Activated naive CD4-positive, alpha-beta T cell treated with anti-CD3 and anti-CD28 coated beads, Interleukin-2, amount 50 U/mL, for 16 hours (primary cell): ENCODE data around the gene SERPINE2.

Source experiments
- DNase-seq: peaks from one replicate; pipeline ENCODE4 v3.0.0-alpha.2; 2020

Gene SERPINE2, protein sequence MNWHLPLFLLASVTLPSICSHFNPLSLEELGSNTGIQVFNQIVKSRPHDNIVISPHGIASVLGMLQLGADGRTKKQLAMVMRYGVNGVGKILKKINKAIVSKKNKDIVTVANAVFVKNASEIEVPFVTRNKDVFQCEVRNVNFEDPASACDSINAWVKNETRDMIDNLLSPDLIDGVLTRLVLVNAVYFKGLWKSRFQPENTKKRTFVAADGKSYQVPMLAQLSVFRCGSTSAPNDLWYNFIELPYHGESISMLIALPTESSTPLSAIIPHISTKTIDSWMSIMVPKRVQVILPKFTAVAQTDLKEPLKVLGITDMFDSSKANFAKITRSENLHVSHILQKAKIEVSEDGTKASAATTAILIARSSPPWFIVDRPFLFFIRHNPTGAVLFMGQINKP

GRCh38 chr2:224039080-224039769 is at the start of gene SERPINE2:
SERPINE2 (minus strand) TSS chr2:224039286; CDS start chr2:224001900, 37,386 bp downstream.
- DNase-seq: peak; percentile 64

GRCh38 chr2:224086226-224086914 is 47.3 kb upstream of the SERPINE2 start:
- no peak for DNase-seq

- no peak for DNase-seq
Observed at GRCh38 chr2:224085811-224086210, 46.7 kb upstream of the SERPINE2 start.

- DNase-seq: no peak
Observed at GRCh38 chr2:224085246-224085645, 46.2 kb upstream of the SERPINE2 start.

- DNase-seq: no peak
Observed at GRCh38 chr2:224084266-224084892, 45.3 kb upstream of the SERPINE2 start.

DNA sequence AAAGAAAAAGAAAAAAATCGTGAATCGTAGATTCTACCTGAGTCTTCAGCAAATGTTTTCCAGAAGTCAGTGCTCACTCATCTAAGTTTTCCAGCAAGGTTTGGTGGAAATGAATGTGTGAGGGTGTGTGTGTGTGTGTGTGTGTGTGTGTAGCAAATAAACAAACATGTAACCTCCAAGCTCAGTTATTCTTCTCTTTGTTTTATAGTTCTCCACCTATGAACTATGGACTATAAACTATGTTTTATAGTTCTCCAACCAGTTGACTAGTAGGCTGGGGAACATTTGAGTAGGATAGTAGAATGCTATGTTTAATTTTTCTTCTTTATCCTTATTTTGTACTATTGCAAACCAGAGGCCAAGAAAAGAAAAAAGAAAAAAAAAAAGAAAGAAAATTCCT is 44.6 kb upstream of the SERPINE2 start:
- no peak for DNase-seq

GRCh38 chr2:224078656-224079055 is 39.6 kb upstream of the SERPINE2 start:
- DNase-seq: no peak

GRCh38 chr2:224077773-224078507 is 38.9 kb upstream of the SERPINE2 start:
- no peak for DNase-seq

- no peak for DNase-seq
Observed at GRCh38 chr2:224075588-224075987, 36.5 kb upstream of the SERPINE2 start.

- no peak for DNase-seq
Observed at GRCh38 chr2:224073676-224074075, 34.6 kb upstream of the SERPINE2 start.

DNA sequence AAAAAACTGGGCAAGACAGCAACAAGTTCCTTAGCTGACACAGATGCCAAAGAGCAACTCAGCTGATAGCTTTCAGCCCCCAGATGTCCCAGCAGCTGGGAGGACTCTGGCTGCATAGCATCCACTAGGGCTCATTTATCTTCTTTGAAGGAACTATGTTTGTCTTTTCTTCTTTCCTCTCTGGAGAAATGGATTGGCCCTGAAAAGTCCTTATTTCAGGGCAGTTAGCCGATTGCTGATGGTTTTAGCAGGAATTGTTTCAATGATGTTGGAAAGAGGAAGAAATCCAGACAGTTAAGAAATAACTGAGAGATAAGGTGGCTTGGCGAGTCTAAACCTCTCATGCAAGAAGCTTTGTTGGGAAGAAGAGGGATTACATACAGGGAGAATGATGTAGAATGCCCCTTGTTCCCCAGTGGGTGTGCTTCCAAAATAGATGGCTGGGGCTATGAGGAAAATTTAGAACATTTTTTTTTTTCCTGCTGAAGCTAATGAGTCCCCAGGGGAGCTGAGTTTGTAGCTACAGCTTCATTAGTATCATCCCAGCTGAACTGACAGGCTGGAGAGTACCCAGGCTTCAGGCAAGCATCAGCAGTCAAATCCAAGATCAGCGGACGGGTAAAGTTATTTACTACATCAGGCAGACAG is 33.6 kb upstream of the SERPINE2 start:
- no peak for DNase-seq

DNA sequence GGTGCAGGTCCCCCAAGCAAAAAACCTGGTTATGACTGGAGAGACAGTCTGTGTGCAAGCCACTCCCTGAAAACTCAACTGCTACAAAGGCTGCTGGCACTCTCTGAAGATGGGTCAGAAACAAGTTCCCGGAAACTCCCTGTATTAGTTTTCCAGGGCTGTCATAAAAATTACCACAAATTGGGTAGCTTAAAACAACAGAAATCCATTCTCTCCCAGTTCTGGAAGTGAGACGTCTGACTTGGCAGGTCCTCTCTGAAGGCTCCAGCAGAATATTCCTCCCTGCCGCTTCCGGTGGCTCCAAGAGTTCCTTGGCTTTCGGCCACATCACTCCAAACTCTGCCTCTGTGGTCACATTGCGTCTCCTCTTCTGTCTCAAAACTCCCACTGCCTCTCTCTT is 30.1 kb upstream of the SERPINE2 start:
- no peak for DNase-seq

DNA sequence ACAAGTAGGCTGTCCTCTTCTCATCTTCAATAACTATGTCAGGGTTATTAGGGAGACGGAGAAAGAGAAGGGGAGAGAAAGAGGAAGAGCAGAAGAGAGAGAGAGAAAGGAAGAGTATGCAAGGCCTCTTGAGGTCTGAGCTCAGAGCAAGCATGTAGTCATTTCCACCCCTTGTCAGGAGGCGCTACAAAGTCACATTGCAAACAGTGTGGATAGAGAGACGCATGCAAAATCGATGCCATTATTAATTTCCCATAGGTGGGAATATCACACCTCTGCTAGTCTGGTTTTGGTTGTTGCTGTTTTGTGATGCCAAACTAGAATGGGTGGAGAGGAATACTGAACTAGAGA is 24.2 kb upstream of the SERPINE2 start:
- no peak for DNase-seq

GRCh38 chr2:224062481-224063297 is 23.6 kb upstream of the SERPINE2 start:
- DNase-seq: no peak

- DNase-seq: no peak
Observed at GRCh38 chr2:224060783-224061482, 21.8 kb upstream of the SERPINE2 start.

GRCh38 chr2:224059178-224059577 is 20.1 kb upstream of the SERPINE2 start:
- no peak for DNase-seq

DNA sequence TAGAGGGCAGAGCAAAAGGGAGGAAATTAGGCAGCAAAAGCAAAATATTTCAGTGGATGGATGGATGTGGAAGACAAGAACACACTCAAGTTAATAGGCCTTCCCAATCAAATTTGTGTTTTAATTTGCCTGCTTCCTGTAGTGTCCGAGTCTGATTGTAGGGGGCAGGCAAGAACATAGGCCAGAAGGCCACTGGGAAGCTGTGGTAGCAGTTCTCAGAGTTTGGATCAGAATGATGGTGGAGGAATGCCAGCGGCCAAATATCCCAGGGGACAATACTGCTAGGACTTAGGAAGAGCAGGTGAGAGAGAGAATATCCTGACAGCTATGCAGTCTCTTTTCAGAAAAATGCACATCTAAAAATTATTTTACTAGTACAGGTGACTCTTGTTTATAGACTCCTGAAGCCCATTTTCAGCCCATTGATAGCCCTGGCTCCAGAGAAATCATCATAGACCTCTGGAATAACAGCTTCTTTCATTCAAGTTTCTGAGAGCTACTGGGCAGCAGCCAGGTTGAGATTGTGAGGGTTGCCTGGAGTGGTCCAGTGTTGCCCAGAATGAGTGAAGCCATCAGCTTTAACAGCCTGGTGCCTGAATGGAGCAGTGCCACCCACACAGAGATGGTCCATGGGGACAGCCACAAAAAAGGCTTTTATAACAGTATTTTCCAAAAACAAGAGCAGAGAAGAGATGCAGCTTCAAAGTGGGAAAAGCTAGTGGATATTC is 19.1 kb upstream of the SERPINE2 start:
- no peak for DNase-seq

- DNase-seq: no peak
Observed at GRCh38 chr2:224056889-224057288, 17.8 kb upstream of the SERPINE2 start.

GRCh38 chr2:224055101-224055500 is 16.0 kb upstream of the SERPINE2 start:
- DNase-seq: no peak

DNA sequence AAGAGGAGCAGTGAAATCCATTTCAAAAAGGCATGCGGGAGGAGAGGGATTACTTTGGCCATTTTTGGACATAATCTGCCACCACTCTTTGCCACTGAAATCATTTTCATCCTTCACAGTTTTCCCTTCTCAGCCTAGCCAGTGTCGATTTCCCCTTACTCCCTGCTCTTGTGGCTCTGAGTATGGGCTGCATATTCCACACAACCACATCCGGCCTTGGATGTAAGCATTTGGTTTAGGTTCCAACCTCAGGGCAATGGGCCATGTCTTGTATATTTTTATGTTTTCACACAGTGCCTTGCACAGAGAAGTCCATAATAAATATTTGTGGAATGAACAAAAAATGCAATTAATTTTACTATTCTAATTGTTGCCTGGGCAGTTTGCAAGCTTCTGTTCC is 7.7 kb upstream of the SERPINE2 start:
- DNase-seq: no peak
